NCI-H524 (cell line): ENCODE measurements around the gene EXO1.
"Not testable (repeated sequence)": the region's sequence is repeated elsewhere in the genome, so short reads cannot be mapped to it uniquely, and the experiment has no call there.

ENCODE experiments used
- DNase-seq, 2 experiments: peaks; one replicate each; lab custom pipeline; 2025; lab: John Stamatoyannopoulos, UW

The EXO1 gene

GRCh38 chr1:241847796-241848685 is at the start of gene EXO1:
TSS of gene EXO1 (plus strand) at chr1:241848204. CDS start at chr1:241850426, 2,222 bp downstream.
- peak; percentile 87 to 88 for DNase-seq

- no peak for DNase-seq
Measured at GRCh38 chr1:241799416-241799815, 48.6 kb upstream of the EXO1 start.

DNA sequence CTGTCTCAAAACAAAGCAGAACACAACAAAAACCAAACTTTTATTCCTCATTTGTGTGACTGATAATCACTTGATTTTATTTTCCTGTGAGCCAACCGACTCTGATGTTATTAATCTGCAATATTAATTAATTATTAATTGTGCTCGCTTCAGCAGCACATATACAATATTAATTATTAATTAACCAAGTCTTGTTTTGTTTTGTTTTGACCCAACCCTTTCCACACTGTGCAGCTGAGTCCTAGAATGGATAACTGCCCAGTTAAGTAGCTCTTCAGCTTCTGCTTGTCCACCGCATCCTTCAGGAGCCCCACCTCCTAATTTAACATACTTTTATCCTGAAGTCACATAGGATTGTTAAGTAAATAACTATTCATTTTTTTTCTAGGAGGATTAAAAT is 47.4 kb upstream of the EXO1 start:
- no peak for DNase-seq

- DNase-seq: no peak
Measured at GRCh38 chr1:241802863-241803262, 45.1 kb upstream of the EXO1 start.

- not testable (repeated sequence) for DNase-seq
Measured at GRCh38 chr1:241804706-241805105, 43.3 kb upstream of the EXO1 start.

DNA sequence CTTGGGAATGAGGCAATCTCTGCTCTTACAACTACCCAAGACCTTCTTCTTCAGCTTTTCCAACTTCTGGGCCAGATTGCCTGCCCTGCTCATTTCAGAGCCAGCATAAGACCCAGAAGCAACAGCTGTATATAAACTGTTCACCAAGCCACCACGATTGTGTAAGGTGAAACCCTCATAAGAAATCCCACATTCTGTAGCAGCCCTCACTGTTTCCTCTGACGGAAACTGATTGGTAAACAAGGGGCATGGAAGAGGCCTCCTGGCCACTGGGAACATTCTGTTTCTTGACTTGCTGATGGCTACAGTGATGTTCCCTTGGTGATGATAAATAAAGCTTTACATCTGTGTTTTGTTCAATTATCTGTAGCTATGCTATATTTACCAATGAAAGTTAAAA is 39.7 kb upstream of the EXO1 start:
- no peak for DNase-seq

DNA sequence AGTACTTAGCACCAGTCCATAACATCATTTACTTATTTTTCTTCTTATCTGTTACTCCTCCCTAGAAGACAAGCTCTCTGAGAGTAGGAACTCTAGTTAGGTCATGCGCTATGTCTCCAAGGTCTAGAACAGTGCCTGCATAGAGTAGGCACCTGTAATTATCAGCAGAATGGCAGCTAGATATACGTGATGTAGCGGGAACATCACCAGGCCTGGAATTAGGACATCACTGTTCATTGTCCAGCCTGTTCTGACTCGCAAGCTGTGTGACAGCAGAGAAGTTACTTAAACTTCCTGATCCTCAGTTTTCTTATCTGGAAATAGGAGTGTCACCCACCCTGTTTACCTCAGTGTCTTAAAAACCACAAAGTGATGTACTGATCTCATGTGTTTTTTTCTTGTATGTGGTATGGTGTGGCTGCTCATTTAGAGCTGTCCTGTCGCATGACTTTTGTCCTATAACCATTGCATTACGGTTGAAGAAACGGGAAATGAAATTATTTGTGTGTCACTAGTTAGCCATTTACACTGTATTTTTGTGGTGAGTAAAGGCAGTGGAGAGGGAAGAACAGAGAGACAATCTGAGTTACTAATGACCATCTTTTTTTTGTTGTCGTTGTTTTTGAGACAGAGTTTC is 37.1 kb upstream of the EXO1 start:
- no peak for DNase-seq

GRCh38 chr1:241813768-241814320 is 34.2 kb upstream of the EXO1 start:
- DNase-seq: no peak

DNA sequence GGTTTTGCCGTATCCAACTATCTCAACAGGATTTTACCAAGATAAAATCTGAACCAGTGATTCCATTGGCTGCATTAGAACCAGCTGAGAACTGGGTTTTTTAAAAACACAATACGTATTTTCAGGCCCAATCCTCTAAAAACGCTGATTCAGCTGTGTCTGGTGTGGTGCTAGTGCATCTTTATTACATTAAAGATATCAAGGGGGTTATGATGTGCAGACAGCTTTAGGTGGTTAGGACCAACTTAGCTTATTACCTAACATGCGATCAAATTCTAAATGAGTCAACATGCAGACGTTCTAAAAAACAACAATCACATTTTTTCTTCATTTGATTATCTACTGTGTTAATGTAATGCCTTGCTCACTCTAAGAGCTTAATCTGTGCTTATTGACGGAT is 32.0 kb upstream of the EXO1 start:
- DNase-seq: no peak

GRCh38 chr1:241817331-241817792 is 30.6 kb upstream of the EXO1 start:
- no peak for DNase-seq

DNA sequence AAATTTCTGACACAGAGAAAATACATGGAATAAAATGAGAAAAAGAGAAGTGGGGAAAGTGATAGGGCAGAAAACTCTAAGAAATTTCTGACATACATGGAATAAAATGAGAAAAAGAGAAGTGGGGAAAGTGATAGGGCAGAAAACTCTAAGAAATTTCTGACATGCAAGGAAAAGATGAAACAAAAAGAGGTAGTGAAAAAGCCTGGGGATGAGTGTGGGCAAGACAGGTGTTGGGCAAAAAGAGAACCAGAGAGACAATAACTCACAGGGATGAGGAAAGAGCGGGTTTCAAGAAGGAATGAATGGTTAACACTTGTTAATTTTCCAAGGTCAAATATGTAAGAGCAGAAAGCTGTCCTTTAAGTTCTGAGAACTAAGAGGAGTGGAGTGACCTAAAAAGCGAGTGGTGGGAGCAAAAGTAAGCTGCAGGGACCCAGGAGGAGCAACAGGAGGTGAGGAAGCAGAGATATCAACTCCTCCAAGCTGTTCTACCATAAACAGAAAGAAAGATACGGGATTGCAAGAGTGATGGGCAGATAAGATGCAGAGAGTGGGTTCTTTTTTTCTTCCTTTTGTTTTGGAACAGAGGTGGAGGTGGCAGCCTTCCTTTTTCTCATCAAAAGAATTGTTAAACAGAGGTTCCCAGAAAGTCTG is 29.9 kb upstream of the EXO1 start:
- DNase-seq: no peak

DNA sequence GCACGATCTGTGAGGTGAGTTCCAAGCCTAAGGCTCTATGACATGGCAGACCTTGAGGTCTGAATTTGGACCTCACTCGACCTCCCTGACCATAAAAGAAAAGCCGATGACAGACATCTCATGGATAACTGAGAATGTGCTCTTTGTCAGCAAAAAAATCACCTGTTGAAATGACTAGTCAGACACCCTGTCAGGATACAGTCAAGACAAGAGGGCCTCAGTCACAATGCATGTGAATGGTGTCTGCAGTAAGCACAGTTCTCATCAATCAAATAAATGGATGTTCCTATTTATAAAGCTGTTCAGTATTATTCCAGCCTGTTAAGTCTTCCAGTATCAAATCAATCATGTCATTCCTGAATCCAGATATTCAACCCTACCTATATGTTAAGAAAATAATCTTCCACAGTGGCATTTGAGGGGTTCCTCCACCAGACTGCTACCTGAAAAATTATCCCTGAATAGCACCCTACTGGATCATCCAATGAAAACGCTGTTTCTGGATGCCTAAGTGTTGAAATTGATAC is 28.6 kb upstream of the EXO1 start:
- DNase-seq: no peak

DNA sequence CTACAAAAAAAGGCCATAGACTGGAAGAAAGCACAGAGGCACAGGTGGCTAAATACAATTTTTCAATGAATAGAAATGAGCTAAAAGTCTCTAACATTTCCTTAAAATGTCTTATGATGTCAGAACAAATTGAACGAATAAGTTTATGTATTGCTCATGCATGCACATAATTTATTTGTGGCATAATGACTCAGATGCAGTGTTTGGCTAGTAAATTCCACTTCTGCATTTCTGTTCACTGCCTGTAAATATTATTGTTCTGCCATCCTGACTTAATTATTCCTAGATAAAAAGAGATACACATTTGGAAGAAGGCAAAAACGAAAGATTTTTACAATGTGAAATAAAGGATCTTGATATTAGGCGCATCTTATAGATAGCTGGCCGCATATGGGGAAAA is 26.6 kb upstream of the EXO1 start:
- DNase-seq: no peak

GRCh38 chr1:241822846-241823245 is 25.2 kb upstream of the EXO1 start:
- no peak for DNase-seq

GRCh38 chr1:241823925-241824324 is 24.1 kb upstream of the EXO1 start:
- DNase-seq: peak in 1 of 2 experiments; percentile 5

- no peak for DNase-seq
Measured at GRCh38 chr1:241825581-241825980, 22.4 kb upstream of the EXO1 start.

DNA sequence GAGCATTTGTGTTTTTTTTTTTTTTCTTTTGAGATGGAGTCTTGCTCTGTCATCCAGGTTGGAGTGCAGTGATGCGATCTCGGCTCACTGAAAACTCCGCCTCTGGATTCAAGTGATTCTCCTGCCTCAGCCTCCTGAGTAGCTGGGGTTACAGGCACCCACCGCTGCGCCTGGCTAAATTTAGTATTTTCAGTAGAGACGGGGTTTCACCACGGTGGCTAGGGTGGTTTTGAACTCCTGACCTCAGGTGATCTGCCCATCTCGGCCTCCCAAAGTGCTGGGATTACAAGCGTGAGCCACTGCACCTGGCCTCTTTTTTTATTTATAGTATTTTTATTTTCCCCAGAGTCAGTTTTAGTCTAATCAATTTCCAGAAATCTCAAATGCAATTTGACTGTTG is 21.4 kb upstream of the EXO1 start:
- DNase-seq: not testable (repeated sequence)

- DNase-seq: no peak
Measured at GRCh38 chr1:241827264-241827663, 20.7 kb upstream of the EXO1 start.

- DNase-seq: no peak
Measured at GRCh38 chr1:241828463-241829021, 19.5 kb upstream of the EXO1 start.

GRCh38 chr1:241829468-241829867 is 18.5 kb upstream of the EXO1 start:
- DNase-seq: no peak

- DNase-seq: peak in 1 of 2 experiments; percentile 36
Measured at GRCh38 chr1:241834733-241835377, 13.1 kb upstream of the EXO1 start.
